HG03280 (cell line): Measurements from ENCODE around the gene TMEM8B.
A peak's percentile ranks its signal among the peaks of the same experiment; 100 is the strongest.

Experiments used
- ATAC-seq: cut with Tn5 transposase; IDR thresholded peaks from one replicate; pipeline ENCODE4 v1.9.1; 2021; ENCODE audit warnings: mild to moderate bottlenecking, moderate library complexity; ENCODE audit not compliant: unreplicated experiment

TMEM8B gene

GRCh38 chr9:35829084-35829763, at the start of gene TMEM8B:
Gene TMEM8B (plus strand): TSS chr9:35829228. CDS start chr9:35829448, 220 bp downstream.
- ATAC-seq, result peak; percentile 80

GRCh38 chr9:35781066-35781465, 48.0 kb upstream of the TMEM8B start:
- ATAC-seq, result no peak

GRCh38 chr9:35783418-35783817, 45.6 kb upstream of the TMEM8B start:
- no peak for ATAC-seq

GRCh38 chr9:35789541-35789940, 39.5 kb upstream of the TMEM8B start:
- no peak for ATAC-seq

- ATAC-seq, result no peak
These were observed 39.0 kb upstream of the TMEM8B start for GRCh38 chr9:35790025-35790384.

DNA sequence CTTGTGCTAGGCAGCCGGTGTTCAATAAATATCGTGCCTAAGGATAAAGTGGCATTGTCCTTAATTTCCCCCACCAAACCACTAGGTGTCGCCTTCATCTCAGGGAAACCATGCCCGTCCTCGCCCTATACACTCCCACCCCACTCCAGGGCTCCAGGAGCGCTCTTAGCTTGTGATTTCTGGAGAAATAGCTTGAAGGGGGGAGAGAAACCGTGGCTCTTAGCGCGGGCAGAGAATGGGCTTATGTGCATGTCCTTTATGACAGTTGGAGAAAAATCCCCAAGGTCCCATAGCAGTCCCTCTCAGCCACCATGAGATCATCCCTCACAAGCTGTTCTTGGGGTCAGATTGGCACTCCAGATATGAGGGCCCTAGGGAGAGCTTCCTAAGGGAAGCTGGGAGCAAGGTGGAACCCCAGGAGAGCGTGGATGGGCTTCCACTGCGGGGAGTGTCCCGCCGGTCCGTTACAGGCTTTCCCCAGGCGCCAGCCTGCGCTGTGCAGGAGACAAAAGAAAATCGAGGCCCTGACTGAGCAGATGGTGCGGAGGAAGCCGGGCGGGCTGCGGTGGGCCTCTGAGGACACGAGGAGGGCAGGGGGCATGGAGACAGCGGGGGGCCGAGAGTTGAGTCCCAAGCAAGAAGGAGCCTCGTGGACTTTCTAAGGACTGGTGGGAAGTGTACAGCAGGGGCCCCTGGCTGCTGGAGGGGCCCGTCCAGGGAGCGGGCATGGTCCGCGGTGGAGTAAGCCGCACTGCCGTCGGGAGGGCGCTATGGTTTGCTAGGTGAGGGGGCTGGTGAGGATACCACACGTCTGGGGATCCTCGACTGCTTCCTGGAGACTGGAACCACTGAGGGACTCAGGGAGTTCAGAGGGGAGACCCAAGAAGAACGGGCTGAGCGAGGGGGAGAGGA, 38.4 kb upstream of the TMEM8B start:
- peak; percentile 52 for ATAC-seq

DNA sequence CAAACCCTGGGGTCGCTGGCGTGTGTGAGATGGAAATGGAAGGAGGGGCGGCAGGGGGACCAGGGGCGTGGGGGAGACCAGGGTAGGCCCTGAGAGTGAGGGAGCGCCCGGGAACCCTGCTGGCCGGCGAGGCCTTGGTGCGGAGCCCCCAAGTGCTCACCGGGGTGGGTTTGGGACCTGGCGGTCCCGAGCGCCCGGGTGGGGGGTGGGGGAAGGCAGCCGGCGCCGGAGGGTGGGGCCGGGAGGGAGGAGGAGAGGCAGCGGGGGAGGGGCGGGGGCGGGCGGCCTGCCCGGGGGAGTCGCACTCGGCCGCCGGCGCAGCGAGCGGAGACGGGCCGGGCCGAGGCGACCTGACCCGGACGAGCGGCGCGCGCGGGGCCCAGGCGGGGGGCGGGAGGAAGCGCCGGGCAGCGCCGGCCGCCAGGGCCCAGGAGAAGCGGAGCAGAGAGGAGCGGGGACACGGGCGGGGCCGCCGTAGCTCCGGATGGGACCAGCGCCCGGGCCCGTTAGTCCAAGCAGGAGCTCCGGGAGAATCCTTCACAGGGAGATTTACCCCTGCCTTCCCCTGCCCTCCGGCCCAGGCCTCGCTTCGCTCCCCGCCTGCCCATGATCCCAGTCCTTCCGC, 37.6 kb upstream of the TMEM8B start, which contains the start of gene NPR2:
NPR2 (plus strand) TSS at position 295 of the 625 bp plus-strand sequence. CDS start 818 bp downstream, outside the sequence.
- no peak for ATAC-seq

DNA sequence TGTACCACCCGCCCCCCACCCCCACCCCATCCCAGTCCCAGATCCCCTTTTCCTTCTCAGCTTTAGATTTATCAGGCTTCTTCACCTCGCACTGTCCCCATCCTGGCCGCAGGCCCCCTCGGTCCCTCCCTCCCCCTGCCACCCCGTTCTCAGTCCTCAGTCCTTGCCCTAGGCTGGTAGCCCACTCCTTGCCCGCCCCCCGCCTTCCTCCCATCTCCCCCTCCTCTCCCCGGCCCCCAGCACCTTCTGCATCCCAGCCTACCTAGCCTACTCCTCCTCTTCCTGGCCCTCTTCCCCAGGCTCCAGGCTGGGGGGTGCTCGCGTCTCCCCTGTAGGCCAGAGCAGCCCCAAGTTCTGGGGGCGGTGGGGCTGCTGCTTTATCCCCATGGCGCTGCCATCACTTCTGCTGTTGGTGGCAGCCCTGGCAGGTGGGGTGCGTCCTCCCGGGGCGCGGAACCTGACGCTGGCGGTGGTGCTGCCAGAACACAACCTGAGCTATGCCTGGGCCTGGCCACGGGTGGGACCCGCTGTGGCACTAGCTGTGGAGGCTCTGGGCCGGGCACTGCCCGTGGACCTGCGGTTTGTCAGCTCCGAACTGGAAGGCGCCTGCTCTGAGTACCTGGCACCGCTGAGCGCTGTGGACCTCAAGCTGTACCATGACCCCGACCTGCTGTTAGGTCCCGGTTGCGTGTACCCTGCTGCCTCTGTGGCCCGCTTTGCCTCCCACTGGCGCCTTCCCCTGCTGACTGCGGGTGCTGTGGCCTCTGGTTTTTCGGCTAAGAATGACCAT, 36.8 kb upstream of the TMEM8B start:
- no peak for ATAC-seq

GRCh38 chr9:35792826-35793225, 36.2 kb upstream of the TMEM8B start:
- no peak for ATAC-seq

DNA sequence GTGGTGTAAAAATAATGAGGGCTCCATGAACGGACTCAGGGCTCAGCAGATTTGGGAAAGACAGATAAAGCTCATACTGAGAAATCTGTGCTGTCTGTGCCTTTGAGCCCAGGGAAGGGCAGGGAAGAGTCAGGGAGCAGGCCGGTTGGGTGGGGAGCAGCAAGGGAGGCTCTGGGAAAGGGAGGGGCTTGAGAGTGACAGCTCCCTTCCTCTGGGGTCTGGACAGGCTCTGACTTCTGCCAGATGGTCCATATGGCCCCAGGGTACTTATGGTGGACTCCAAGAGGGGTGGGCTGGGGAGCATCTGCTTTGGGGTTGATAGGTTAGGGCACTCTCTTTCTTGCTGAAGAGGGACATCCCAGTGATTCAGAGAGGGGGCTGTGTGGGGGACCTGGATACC, 35.6 kb upstream of the TMEM8B start:
- ATAC-seq, result no peak

- no peak for ATAC-seq
These were observed 33.3 kb upstream of the TMEM8B start for GRCh38 chr9:35795695-35796094.

DNA sequence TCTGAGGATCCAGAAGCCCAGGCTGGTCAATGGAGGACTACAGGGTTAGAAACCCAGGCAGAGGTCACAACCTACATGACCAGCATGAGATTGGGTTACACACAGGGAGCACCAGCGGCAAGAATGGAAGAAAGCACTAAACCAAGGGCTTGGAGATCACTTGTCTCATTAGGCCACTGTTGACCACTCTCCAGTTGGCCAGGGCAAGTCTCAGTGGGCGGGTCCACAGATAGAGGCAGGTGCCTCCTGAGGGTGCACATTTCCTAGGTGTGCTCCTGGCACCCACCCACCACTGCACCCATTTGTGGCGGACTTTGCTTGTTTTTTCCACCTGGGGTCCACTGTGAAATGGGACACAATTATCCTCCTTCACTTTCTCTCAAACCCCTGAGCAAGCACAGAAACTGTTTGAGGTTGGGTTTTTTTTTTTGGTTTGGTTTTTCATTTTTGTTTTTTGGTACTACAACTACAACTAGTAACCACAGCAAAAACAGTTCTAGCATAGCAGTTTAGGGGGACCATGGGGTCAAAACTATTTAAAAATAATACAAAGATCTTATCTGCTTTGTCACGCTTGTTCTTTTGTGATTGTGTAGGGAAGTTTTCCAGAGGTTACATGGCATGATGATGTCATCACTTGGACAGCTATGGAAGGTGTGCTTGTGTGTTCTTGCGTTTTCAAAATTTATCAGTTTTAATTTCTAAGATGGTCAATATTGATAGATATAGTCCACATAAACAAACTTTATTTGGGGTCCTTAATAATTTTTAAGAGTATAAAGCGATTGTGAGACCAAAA, 31.5 kb upstream of the TMEM8B start:
- ATAC-seq, result no peak

DNA sequence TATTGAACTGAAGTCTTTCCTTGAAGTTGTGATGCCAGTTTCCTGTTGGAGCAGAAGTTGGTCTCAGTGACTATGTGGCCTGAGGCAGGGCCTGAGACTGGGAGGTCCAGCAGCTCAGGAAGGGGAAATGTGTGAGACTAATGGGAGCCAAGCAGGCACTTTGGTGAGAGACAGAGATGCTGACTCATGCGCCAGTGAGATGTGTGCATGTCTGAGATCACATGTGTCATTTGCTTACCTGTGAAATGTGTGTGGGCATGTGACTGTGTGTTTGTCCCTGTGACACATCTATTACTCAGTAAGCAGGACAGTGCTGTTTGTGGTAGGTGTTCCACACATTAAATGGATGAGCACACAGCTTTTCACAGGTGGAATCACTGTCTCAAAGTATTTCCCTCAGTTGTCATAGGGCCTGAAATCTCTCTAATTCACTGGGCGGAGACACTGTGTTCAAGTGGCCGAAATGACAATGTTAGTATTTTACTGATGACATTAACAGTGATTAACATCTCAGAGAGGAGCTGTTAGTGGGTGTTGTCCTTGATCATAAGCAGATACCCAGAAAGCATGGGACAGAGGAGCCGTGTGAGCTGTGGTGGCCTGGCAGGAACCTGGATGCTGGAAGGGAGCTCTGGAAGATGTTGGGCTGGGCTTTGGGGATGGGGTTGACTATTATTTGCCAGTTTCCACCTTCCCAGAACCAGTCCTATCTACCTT, 30.2 kb upstream of the TMEM8B start:
- ATAC-seq, result no peak

- no peak for ATAC-seq
These were observed 28.5 kb upstream of the TMEM8B start for GRCh38 chr9:35800530-35800929.

GRCh38 chr9:35801328-35802128, 27.5 kb upstream of the TMEM8B start:
- ATAC-seq, result no peak

DNA sequence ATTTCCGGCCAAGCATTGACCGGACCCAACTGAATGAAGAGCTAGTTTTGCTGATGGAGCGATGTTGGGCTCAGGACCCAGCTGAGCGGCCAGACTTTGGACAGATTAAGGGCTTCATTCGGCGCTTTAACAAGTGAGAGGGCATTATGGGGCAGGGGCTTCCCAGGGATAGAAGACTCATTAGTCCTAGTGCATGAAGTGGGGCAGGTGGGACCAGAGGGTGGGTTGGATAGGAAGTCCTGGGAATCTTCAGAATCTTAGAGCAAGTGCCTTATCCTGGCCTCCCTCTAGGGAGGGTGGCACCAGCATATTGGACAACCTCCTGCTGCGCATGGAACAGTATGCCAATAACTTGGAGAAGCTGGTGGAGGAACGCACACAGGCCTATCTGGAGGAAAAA, 22.9 kb upstream of the TMEM8B start:
- no peak for ATAC-seq

GRCh38 chr9:35808433-35808832, 20.6 kb upstream of the TMEM8B start:
- ATAC-seq, result no peak

DNA sequence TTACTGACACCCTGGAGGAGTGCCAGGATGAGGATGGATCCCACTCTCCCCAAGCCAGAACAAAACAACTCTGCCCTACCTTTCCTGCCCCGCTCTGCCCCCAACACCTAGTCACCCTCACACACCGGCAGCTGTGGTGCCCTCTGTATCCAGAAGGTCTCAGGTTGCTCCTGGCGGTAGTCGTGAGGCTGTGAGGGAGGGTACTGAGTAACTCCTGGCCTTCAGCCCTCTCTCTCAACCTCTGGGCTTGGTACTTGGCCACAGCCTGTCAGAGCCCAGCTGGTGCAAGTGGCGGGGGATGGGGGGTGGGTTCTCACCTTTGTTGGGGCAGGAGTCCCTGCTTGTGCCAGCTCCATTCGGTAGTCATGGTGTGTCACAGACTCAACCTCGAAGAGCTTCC, 18.9 kb upstream of the TMEM8B start:
- ATAC-seq, result no peak
